Eye (tissue), 1 donor: ENCODE measurements around the gene SLC17A4.
"Not testable (repeated sequence)": the region's sequence is repeated elsewhere in the genome, so short reads cannot be mapped to it uniquely, and the experiment has no call there.

ENCODE experiments used
- DNase-seq: peaks from one replicate; pipeline ENCODE4 v3.0.0-alpha.2; 2015

SLC17A4 gene, protein sequence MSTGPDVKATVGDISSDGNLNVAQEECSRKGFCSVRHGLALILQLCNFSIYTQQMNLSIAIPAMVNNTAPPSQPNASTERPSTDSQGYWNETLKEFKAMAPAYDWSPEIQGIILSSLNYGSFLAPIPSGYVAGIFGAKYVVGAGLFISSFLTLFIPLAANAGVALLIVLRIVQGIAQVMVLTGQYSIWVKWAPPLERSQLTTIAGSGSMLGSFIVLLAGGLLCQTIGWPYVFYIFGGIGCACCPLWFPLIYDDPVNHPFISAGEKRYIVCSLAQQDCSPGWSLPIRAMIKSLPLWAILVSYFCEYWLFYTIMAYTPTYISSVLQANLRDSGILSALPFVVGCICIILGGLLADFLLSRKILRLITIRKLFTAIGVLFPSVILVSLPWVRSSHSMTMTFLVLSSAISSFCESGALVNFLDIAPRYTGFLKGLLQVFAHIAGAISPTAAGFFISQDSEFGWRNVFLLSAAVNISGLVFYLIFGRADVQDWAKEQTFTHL

DNA sequence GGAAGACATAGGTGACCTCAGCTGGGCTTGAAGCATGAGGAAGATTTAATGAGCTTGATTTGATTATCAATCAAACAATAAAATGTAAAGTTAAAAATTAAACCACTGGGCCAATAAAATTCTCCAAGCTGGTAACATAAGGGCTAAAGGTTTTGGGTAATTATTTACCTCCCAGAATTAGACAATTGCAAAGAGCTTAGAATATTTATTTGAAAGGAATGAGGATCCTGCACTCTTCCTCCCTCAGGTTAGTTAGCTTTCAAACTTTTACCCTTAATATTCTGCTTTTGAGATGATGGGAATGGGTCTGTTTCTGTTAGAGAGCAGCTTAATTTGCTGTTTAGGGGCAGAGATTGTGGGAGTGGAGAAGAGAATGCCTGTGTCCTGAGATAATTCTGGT lies at the start of gene SLC17A4:
Gene SLC17A4, plus strand, starts transcription at position 208 of the 400 bp plus-strand sequence. CDS start 7,221 bp downstream, outside the sequence.
- DNase-seq, result no peak

- no peak for DNase-seq
These were observed 48.1 kb upstream of the SLC17A4 start for GRCh38 chr6:25706314-25707014.

DNA sequence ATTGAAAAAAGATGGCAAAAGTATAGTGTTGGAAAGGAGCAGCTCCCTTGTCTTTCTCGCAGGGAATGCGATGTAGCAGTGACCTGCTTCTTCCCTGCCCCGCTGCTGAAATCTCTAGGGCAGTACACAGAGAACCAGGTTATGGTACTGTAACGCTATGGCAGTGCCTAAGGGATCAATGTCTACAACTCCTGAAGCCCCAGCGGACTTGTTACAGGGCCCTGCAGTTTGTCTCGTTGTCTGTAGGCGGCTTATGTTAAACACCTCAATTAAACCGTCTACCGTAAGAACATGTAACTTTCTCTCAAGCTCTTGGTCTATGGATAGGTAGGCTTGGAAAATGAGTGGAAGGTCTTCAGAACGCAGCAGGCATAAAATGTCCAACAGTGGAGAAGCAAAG lies 44.8 kb upstream of the SLC17A4 start:
- DNase-seq, result no peak

DNA sequence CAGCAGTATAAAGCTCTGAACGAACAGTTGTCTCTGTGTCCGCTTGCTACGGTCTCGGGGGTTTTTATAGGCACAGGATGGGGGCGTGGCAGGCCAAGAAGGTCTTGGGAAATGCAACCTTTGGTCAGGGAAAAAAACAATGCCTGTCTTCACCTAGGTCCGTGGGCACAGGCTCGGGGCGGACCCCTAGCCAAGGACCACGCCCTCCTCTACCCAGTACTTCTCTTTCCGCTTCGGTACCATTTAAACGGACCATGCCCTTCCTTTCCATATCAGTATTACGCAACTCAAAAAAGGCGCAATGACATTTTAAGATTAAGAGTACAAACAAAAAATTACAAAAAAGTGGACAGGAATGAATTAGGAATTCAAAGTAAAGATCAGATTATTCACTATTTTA lies 44.3 kb upstream of the SLC17A4 start:
- DNase-seq, result no peak

- DNase-seq, result peak; percentile 27
These were observed 40.7 kb upstream of the SLC17A4 start for GRCh38 chr6:25713824-25714223.

GRCh38 chr6:25714765-25715164 lies 39.8 kb upstream of the SLC17A4 start:
- DNase-seq, result no peak

DNA sequence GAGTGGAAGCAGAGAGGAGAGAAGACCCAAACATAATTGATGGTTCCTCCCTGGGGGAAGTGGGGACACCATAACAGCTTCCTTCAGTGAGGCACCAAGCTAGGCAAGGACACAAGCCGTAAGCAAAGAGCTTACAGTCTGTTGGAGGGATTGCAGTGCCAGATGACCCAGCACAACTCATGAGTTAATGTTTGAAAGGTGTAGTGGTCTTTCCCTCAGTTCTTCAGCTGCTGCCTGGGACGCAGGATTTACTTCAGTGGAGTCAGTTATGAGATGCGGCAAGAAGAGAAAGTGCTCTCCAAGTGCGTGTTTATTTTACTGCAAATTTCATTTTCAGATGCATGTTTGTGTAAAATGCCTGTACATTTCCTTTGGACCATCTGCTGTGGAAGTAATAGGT lies 38.7 kb upstream of the SLC17A4 start:
- DNase-seq, result no peak

DNA sequence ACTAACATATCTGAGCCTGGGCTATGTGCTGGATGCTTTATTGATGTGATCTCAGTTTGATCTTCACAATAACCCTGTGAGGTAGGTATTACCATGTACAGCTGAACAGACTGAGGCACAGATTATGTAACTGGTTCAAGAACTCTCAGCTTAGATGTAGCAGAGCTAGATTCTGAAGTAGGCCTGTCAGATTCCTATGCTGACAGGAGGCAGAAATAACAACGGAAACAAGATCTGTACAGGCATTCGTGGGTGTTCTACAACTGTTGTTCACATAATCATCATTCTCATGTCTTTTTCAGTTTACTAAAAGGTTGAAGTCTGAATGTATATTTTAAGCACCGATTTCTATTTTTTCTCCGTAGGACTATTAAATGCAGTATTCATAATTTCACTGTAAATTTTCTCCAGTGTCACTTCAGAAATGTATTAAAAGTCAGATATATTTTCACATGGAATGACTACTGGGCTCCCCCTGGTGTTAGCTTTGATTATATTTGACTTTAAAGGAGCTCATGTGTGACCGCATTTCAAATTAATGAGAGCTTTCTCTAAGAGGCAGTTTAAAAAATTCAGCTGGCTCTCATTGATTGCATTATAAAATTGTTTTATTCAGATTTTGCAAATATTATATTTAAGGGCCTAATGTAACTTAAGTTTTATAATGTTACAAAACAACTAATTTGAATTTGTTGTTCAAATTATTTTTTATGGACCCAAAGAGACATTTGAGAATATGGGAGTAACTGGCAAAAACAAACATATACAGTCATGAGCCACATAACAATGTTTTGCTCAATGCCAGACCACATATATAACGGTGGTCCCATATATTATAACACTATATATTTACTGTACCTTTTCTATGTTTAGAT lies 36.4 kb upstream of the SLC17A4 start:
- DNase-seq, result peak; percentile 83

DNA sequence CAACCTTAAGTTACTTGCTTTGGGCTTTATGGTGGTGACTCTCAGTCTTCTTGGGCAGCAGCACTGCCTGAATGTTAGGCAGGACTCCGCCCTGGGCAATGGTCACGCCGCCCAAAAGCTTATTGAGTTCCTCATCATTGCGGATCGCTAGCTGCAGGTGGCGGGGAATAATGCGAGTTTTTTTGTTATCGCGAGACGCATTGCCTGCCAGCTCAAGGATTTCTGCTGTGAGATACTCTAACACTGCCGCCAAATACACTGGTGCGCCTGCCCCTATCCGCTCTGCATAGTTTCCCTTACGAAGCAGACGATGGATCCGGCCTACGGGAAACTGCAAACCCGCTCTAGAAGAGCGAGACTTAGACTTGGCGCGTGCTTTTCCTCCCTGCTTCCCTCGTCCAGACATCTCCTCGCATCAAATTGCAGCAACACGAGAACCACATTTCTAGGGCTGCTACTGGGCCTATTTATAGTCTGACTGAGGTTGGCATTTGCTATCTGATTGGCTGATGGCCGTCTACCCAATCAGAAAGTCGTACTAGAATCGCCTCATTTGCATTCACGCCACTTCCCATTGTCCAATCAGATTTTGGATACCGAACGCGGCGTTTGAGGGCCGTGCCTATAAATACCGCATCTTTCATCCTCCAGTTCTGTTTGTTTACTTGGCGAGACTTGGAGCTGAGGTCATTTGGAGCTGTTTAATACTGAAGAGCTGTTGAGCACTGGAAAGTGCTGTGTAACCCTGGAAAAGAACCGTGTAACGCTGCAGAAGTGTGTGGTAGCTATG lies 28.2 kb upstream of the SLC17A4 start:
- DNase-seq, result no peak

GRCh38 chr6:25727028-25727427 lies 27.5 kb upstream of the SLC17A4 start:
- no peak for DNase-seq

DNA sequence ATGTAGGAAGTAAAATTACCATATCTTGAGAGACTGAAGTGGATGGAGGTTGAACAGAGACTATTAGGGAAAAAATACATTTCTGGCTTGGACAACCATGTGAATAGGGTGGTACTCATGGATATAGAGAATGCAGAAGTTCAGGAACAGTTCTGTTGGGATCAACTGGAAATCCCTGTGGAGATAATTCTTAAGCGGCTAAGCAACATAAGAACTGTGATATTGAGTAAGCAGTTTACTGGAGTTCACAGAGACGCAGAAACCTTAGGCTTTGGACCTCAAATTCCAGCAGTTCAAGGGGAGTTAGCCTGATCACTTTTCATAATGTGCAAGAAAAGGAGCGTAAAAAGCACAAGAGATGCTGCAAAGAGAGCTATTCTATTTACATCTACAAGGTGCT lies 23.6 kb upstream of the SLC17A4 start:
- no peak for DNase-seq

GRCh38 chr6:25731721-25732120 lies 22.8 kb upstream of the SLC17A4 start:
- DNase-seq, result no peak

- no peak for DNase-seq
These were observed 21.9 kb upstream of the SLC17A4 start for GRCh38 chr6:25732468-25733198.

DNA sequence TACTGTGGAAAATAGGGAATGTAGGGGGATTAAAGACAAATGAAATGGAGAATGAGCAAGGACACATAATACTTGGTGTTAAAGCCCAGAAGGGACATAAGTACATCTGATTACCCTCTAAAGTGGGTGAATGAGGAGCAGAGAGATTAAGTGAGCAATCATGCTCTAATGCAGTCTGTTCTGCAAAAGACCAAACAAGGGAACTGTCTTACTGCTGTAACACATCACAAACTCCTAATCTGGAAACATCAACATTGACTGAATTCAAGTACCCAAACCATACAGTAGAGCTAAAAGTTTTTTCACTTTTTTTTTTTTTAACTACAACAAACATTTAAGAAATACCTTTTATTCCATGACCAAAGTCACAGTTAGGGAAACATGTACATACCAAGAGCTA lies 19.3 kb upstream of the SLC17A4 start:
- no peak for DNase-seq

GRCh38 chr6:25743868-25744267 lies 10.7 kb upstream of the SLC17A4 start:
- no peak for DNase-seq

- no peak for DNase-seq
These were observed 8.7 kb upstream of the SLC17A4 start for GRCh38 chr6:25745836-25746235.

DNA sequence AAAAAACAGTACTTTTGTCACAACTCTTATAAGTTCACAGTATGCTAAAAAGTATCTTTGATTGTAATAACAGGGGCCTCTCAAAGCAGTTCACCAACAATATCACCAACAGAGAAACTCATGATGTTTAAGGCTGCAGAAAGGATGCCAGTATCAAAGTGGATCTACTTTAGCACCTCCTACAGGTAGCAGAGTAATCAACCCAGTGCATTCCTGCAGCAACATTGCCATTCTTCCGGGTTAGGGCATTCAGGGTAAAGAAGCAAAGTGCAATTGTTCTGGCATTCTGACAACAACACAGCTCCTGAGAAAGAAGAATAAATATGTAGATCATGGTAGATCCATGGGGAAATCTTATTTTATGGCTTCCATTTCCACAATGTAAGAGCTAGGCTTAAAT lies 7.6 kb upstream of the SLC17A4 start:
- DNase-seq, result no peak

DNA sequence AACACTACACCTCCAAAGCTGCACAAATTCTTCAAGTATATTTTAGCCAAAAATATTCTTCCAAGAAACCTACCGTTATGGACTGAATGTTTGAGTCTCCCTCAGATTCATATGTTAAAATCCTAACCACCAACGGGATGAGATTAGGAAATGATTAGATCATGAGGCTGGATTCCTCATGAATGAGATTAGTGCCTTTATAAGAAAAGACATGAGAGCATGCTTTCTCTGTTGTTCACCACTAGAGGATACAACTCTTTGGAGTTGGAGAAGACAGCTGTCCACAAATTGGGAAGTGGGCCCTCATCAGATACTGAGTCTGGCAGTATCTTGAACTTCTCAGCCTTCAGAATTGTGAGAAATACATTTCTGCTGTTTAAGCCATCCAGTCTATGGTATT lies 7.1 kb upstream of the SLC17A4 start:
- no peak for DNase-seq

DNA sequence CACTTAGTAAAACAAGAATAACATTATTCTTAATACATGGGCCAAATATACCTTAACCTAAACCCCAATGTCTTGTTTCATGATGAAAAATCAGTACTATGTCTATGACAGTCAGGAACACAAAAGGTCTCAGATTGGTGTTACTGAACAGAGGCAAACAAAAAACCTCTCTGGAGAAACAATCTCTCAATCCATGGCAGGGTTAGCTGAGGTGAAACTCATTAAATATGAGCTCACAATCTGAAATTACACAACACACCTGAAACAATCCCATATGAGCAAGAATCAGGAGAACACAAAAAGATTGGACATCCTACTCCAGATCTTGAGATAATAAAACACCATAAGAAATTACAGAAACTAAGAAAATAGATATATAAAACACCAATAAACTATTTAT lies 6.5 kb upstream of the SLC17A4 start:
- DNase-seq, result no peak

GRCh38 chr6:25748601-25749517 lies 5.7 kb upstream of the SLC17A4 start:
- DNase-seq, result not testable (repeated sequence)
